ENCODE data around the gene AKR1B15.
"Not testable (repeated sequence)": the region's sequence is repeated elsewhere in the genome, so short reads cannot be mapped to it uniquely, and the experiment has no call there.

AKR1B15 gene

GRCh38 chr7:134548877-134549276, at the start of gene AKR1B15:
TSS of gene AKR1B15 (plus strand) at chr7:134549110. CDS start at chr7:134564620, 15,510 bp downstream.
- DNase-seq, result no peak

GRCh38 chr7:134500406-134500805, 48.5 kb upstream of the AKR1B15 start:
- DNase-seq, result no peak

- no peak for DNase-seq
Observed at GRCh38 chr7:134500982-134501381, 47.9 kb upstream of the AKR1B15 start.

GRCh38 chr7:134502463-134503371, 46.2 kb upstream of the AKR1B15 start:
- no peak for DNase-seq

- no peak for DNase-seq
Observed at GRCh38 chr7:134504660-134505164, 44.2 kb upstream of the AKR1B15 start.

- DNase-seq, result no peak
Observed at GRCh38 chr7:134505856-134506255, 43.1 kb upstream of the AKR1B15 start.

GRCh38 chr7:134509010-134509409, 39.9 kb upstream of the AKR1B15 start:
- no peak for DNase-seq

- no peak for DNase-seq
Observed at GRCh38 chr7:134510646-134511045, 38.3 kb upstream of the AKR1B15 start.

- DNase-seq, result no peak
Observed at GRCh38 chr7:134512271-134512670, 36.6 kb upstream of the AKR1B15 start.

GRCh38 chr7:134513169-134513752, 35.6 kb upstream of the AKR1B15 start:
- DNase-seq, result no peak

GRCh38 chr7:134514106-134514505, 34.8 kb upstream of the AKR1B15 start:
- no peak for DNase-seq

- DNase-seq, result peak; percentile 30
Observed at GRCh38 chr7:134514663-134515062, 34.2 kb upstream of the AKR1B15 start.

- no peak for DNase-seq
Observed at GRCh38 chr7:134515569-134516468, 33.1 kb upstream of the AKR1B15 start.

GRCh38 chr7:134520130-134520529, 28.8 kb upstream of the AKR1B15 start:
- DNase-seq, result no peak

- DNase-seq, result no peak
Observed at GRCh38 chr7:134522601-134523000, 26.3 kb upstream of the AKR1B15 start.

GRCh38 chr7:134525449-134525848, 23.5 kb upstream of the AKR1B15 start:
- DNase-seq, result not testable (repeated sequence)

- not testable (repeated sequence) for DNase-seq
Observed at GRCh38 chr7:134526552-134527248, 22.2 kb upstream of the AKR1B15 start.

GRCh38 chr7:134527979-134528371, 20.9 kb upstream of the AKR1B15 start:
- DNase-seq, result no peak

- DNase-seq, result no peak
Observed at GRCh38 chr7:134528749-134529148, 20.2 kb upstream of the AKR1B15 start.

- no peak for DNase-seq
Observed at GRCh38 chr7:134530460-134530859, 18.4 kb upstream of the AKR1B15 start.

- no peak for DNase-seq
Observed at GRCh38 chr7:134532180-134532953, 16.5 kb upstream of the AKR1B15 start.

- no peak for DNase-seq
Observed at GRCh38 chr7:134532954-134533218, 16.0 kb upstream of the AKR1B15 start.
